Endothelial cell of umbilical vein (primary cell): ENCODE data around the gene MDH1. TPM values are rescaled to one million over a fixed set of nuclear protein-coding genes. Genes with fewer than 3 reads are reported as not detected.

Source experiments
- BruUV-seq: library from RNA; stranded (reverse); fragments of 400-500 nt; replicated peaks from 2 replicates; lab custom pipeline; 2021; lab: Mats Ljungman, UMichigan
- CTCF ChIA-PET: fragments of 300-600, 350-600 bp; sonication (Branson Sonifier 250); formaldehyde crosslinking; loops from one replicate; lab custom pipeline; 2021; ENCODE audit warnings: antibody characterized with exemption, inconsistent platforms; lab: Charles Lee
- POLR2A ChIA-PET: fragments of 300-600, 350-600 bp; sonication (Branson Sonifier 250); formaldehyde crosslinking; loops from one replicate; lab custom pipeline; 2021; ENCODE audit warnings: antibody characterized with exemption, inconsistent platforms; lab: Charles Lee
- DNase-seq: peaks from one replicate; pipeline ENCODE4 v3.0.0-alpha.2; 2011; ENCODE audit warnings: low read depth, low spot score
- FAIRE-seq: peaks from 2 replicates; lab custom pipeline; 2011; peaks lifted over from hg19 to GRCh38; lab: Jason Lieb, UNC
- H2AFZ ChIP-seq: 2 replicates; pipeline ENCODE4 v1.6.0; 2012; ENCODE audit warnings: low read depth, low read length, control low read depth, inconsistent platforms
- H3K27ac ChIP-seq: 2 replicates; pipeline ENCODE4 v1.5.1; 2011; ENCODE audit warnings: low read depth, mild to moderate bottlenecking, control low read depth, low read length, moderate library complexity; ENCODE audit not compliant: insufficient read depth
- H3K27me3 ChIP-seq, 2 experiments: 2 replicates each; pipeline versions ENCODE4 v1.6.0 to v1.6.1; 2011; ENCODE audit warnings: low read length in 2 of 2, mixed read lengths in 1 of 2; ENCODE audit not compliant: control insufficient read depth in 2 of 2, insufficient read depth in 2 of 2
- H3K36me3 ChIP-seq, 2 experiments: 2 replicates in 1 of 2; 3 replicates in 1 of 2; pipeline ENCODE4 v1.5.1; 2011; ENCODE audit warnings: low read length in 2 of 2, mild to moderate bottlenecking in 1 of 2, moderate library complexity in 1 of 2; ENCODE audit not compliant: control insufficient read depth in 2 of 2, insufficient read depth in 2 of 2; ENCODE audit errors: extremely low read depth in 1 of 2
- H3K4me1 ChIP-seq: 3 replicates; pipeline ENCODE4 v1.5.1; 2011; ENCODE audit warnings: mild to moderate bottlenecking, low read length; ENCODE audit not compliant: control insufficient read depth, insufficient read depth; ENCODE audit errors: extremely low read depth
- H3K4me2 ChIP-seq: 2 replicates; pipeline ENCODE4 v1.6.1; 2011; ENCODE audit warnings: low read length, control low read depth, mixed read lengths; ENCODE audit not compliant: insufficient read depth
- H3K4me3 ChIP-seq, 3 experiments: fragments of 200-600 bp in 1 of 3; sonication (generic), shearing (Covaris generic) in 1 of 3; replicated peaks in 1 of 3; 2 replicates each; pipeline ENCODE4 v1.5.1; 2011 to 2016; ENCODE audit warnings: control low read depth in 3 of 3, low read length in 3 of 3, mild to moderate bottlenecking in 2 of 3, inconsistent platforms in 1 of 3, low read depth in 1 of 3, moderate library complexity in 1 of 3; ENCODE audit not compliant: insufficient read depth in 1 of 3
- H3K79me2 ChIP-seq: 2 replicates; pipeline ENCODE4 v1.6.0; 2012; ENCODE audit warnings: low read length, inconsistent platforms; ENCODE audit not compliant: control insufficient read depth, insufficient read depth
- H3K9ac ChIP-seq: replicated peaks from 2 replicates; pipeline ENCODE3; 2011; ENCODE audit warnings: low read length, control low read depth; ENCODE audit not compliant: insufficient read depth; ENCODE audit errors: extremely low read depth
- H3K9me1 ChIP-seq: replicated peaks from 3 replicates; pipeline ENCODE4 v1.6.0; 2011; ENCODE audit warnings: mild to moderate bottlenecking, low read length; ENCODE audit not compliant: control insufficient read depth, insufficient read depth; ENCODE audit errors: extremely low read depth
- H3K9me3 ChIP-seq: replicated peaks from 2 replicates; pipeline ENCODE4 v1.5.1; 2012; ENCODE audit warnings: low read length, inconsistent platforms; ENCODE audit not compliant: control insufficient read depth, insufficient read depth
- H4K20me1 ChIP-seq: replicated peaks from 2 replicates; pipeline ENCODE3; 2011; ENCODE audit warnings: mild to moderate bottlenecking, low read length; ENCODE audit not compliant: control insufficient read depth, insufficient read depth; ENCODE audit errors: extremely low read depth
- CTCF ChIP-seq, 2 donors: IDR thresholded peaks; 1 replicate in 1 of 2; 2 replicates in 1 of 2; pipeline ENCODE4 v1.5.1; 2011; ENCODE audit warnings: low read length in 2 of 2, mild to moderate bottlenecking in 2 of 2, moderate library complexity in 2 of 2, control low read depth in 1 of 2, inconsistent platforms in 1 of 2, low read depth in 1 of 2; ENCODE audit not compliant: insufficient read depth in 1 of 2; ENCODE audit errors: extremely low read depth in 1 of 2
- FOS ChIP-seq: IDR thresholded peaks from 2 replicates; pipeline ENCODE4 v1.6.1; 2011; ENCODE audit warnings: mild to moderate bottlenecking, low read length, moderate library complexity, borderline replicate concordance; ENCODE audit not compliant: insufficient read depth
- GATA2 ChIP-seq: IDR thresholded peaks from 2 replicates; pipeline ENCODE4 v1.7.0; 2011; ENCODE audit warnings: low read depth, mild to moderate bottlenecking, moderate library complexity, mixed read lengths, low read length; ENCODE audit not compliant: insufficient read length, insufficient read depth
- JUN ChIP-seq: IDR thresholded peaks from 2 replicates; pipeline ENCODE4 v1.6.1; 2011; ENCODE audit warnings: borderline replicate concordance, low read depth; ENCODE audit not compliant: insufficient read length, insufficient read depth
- MAX ChIP-seq: IDR thresholded peaks from 2 replicates; pipeline ENCODE4 v1.6.1; 2011; ENCODE audit not compliant: insufficient read depth, insufficient read length
- MYC ChIP-seq: IDR thresholded peaks from one replicate; pipeline ENCODE4 v1.6.1; 2011; ENCODE audit warnings: mild to moderate bottlenecking, low read depth, low read length
- POLR2A ChIP-seq: IDR thresholded peaks from 2 replicates; pipeline ENCODE4 v1.6.1; 2012; ENCODE audit warnings: low read depth, mild to moderate bottlenecking, control low read depth, low read length
- POLR2AphosphoS5 ChIP-seq: IDR thresholded peaks from 2 replicates; pipeline ENCODE4 v1.6.1; 2012; ENCODE audit warnings: low read depth, mild to moderate bottlenecking, control low read depth, low read length, moderate library complexity; ENCODE audit not compliant: insufficient read depth
- dilution Hi-C: fragments of 300-500 bp; cut with MboI; formaldehyde crosslinking; loops from one replicate; pipeline ENCODE4 v1.15.0; 2019; ENCODE audit warnings: low sequenced_read_pairs; ENCODE audit not compliant: extremely low pct_ligation_motif_present
- intact Hi-C: fragments of 100-400 bp; cut with micrococcal nuclease; formaldehyde crosslinking; loops from one replicate; pipeline ENCODE4 v1.10.0; 2022
- polyA plus RNA-seq, 4 experiments: library from polyadenylated mRNA; depleted of rRNA in 3 of 4; stranded (reverse) in 3 of 4; unstranded in 1 of 4; fragments of >200 nt; gene quantifications; 2 replicates each; pipeline versions ENCODE4 v1.2.1 to v1.2.3, GENCODE V29; 2011 to 2012; ENCODE audit warnings: missing spikeins in 1 of 4
- total RNA-seq: library from RNA; stranded (reverse); gene quantifications from 2 replicates; pipeline ENCODE4 v1.2.3, GENCODE V29; 2021

Gene MDH1
- total and polyA plus RNA-seq, 2 donors (not counting 3 experiments of a cell fraction or from before 2014, with no cell fraction given) = 107 to 121 TPM

- no peak for TF ChIP-seq MYC
- TF ChIP-seq CTCF (IDR thresholded peaks at IDR 0.05; ENCODE audit: extremely low read depth in 1 of 2, insufficient read depth in 1 of 2, low read depth in 1 of 2, low read length in 2 of 2) = no peak
- TF ChIP-seq MAX = no peak
- Histone ChIP-seq H2AFZ (no peak overlapping the region), H3K9me1 (no peaks in the 10 kb centered on the region), H3K9ac (no peak overlapping the region), H3K79me2 (no peaks in the 10 kb centered on the region), H3K36me3 (no peaks in the 10 kb centered on the region), H3K4me2 (no peak overlapping the region), H3K9me3 (no peaks in the 10 kb centered on the region), H3K27ac (no peak overlapping the region), H3K27me3 (no peaks in the 10 kb centered on the region), H3K4me1 (no peaks in the 10 kb centered on the region), H4K20me1 (no peaks in the 10 kb centered on the region), H3K4me3 (no peak overlapping the region)
- intact Hi-C loops = no loop called here
- ChIA-PET POLR2A (no interaction called here), CTCF (interaction anchor here (0.8 to 1.6 kb wide), 4 partner anchors 9 to 308 kb away, joined by 3 to 5 read pairs (median 4); no protein-coding TSS in a partner anchor)
- peak; percentile 18 for DNase-seq
- no peak for FAIRE-seq
- dilution Hi-C loops = no loop called here
- no TSS peak for BruUV-seq
These were observed 35.7 kb upstream of the MDH1 start for GRCh38 chr2:63553049-63553448.

GRCh38 chr2:63555299-63555698 lies 33.5 kb upstream of the MDH1 start:
- POLR2A ChIA-PET = no interaction called here
- H3K9me3 ChIP-seq = no peaks in the 10 kb centered on the region
- no peaks in the 10 kb centered on the region for H3K27me3 ChIP-seq
- no TSS peak for BruUV-seq
- H3K79me2 ChIP-seq = no peaks in the 10 kb centered on the region
- no peaks in the 10 kb centered on the region for H3K4me1 ChIP-seq
- H2AFZ ChIP-seq = no peak overlapping the region
- no peaks in the 10 kb centered on the region for H4K20me1 ChIP-seq
- FAIRE-seq = no peak
- dilution Hi-C loops = no loop called here
- H3K27ac ChIP-seq = no peak overlapping the region
- H3K9ac ChIP-seq = no peak overlapping the region
- no peak overlapping the region for H3K4me3 ChIP-seq
- intact Hi-C loops = no loop called here
- no peaks in the 10 kb centered on the region for H3K9me1 ChIP-seq
- DNase-seq = no peak
- H3K36me3 ChIP-seq = no peaks in the 10 kb centered on the region
- CTCF ChIA-PET = no interaction called here
- H3K4me2 ChIP-seq = no peak overlapping the region
- no peak for TF ChIP-seq FOS
- no peak for TF ChIP-seq POLR2AphosphoS5
- TF ChIP-seq JUN = no peak
- TF ChIP-seq MYC = no peak
- no peak for TF ChIP-seq GATA2
- TF ChIP-seq POLR2A = no peak
- TF ChIP-seq MAX = no peak
